HEK293 (cell line): Measurements from ENCODE around the gene ANKRD35.

ENCODE experiments used
- CTCF ChIA-PET: fragments of 350-600 bp; formaldehyde crosslinking; extraction: SDS; loops from one replicate; lab custom pipeline; 2021; ENCODE audit warnings: antibody characterized with exemption; lab: Yijun Ruan, JAX
- POLR2A ChIA-PET: fragments of 300-600 bp; formaldehyde crosslinking; extraction: SDS; loops from one replicate; lab custom pipeline; 2020; ENCODE audit warnings: antibody characterized with exemption, inconsistent platforms; lab: Yijun Ruan, JAX
- H3K27ac ChIP-seq: fragments of 200-500 bp; sonication (Bioruptor generic); 2 replicates; pipeline ENCODE4 v1.5.1; 2014; ENCODE audit warnings: low read depth, low read length, control low read depth, inconsistent platforms; ENCODE audit errors: extremely low read depth
- H3K36me3 ChIP-seq, 2 experiments: fragments of 200-500 bp in 1 of 2; sonication (Bioruptor generic) in 1 of 2; 1 replicate in 1 of 2; 2 replicates in 1 of 2; pipeline ENCODE4 v1.5.1; 2014 to 2017; ENCODE audit warnings: inconsistent platforms in 2 of 2, low read length in 2 of 2; ENCODE audit not compliant: control insufficient read depth in 2 of 2, insufficient read depth in 1 of 2
- H3K4me1 ChIP-seq: fragments of 200-500 bp; sonication (Bioruptor generic); 2 replicates; pipeline ENCODE4 v1.5.1; 2014; ENCODE audit warnings: mild to moderate bottlenecking, low read length, inconsistent platforms; ENCODE audit not compliant: control insufficient read depth, insufficient read depth
- H3K4me3 ChIP-seq: 2 replicates; pipeline ENCODE4 v1.5.1; 2011; ENCODE audit warnings: low read depth, mild to moderate bottlenecking, control low read depth, low read length, moderate library complexity
- H3K9me3 ChIP-seq: fragments of 200-500 bp; sonication (Bioruptor generic); 2 replicates; pipeline ENCODE4 v1.5.1; 2014; ENCODE audit warnings: low read depth, low read length, inconsistent platforms; ENCODE audit not compliant: control insufficient read depth, insufficient read depth
- FEZF1 ChIP-seq: fragments of 450-650 bp; formaldehyde crosslinking; IDR thresholded peaks from 2 replicates; pipeline ENCODE4 v1.5.1; 2016; ENCODE audit warnings: missing biosample characterization, missing genetic modification characterization
- GLIS2 ChIP-seq: fragments of 450-650 bp; formaldehyde crosslinking; IDR thresholded peaks from 2 replicates; pipeline ENCODE4 v1.5.1; 2016; ENCODE audit warnings: missing biosample characterization, missing genetic modification characterization
- HOXD13 ChIP-seq: sonication (generic); formaldehyde crosslinking; IDR thresholded peaks from 2 replicates; pipeline ENCODE4 v1.8.0; 2022; ENCODE audit warnings: missing genetic modification reagents, borderline replicate concordance
- MYNN ChIP-seq: fragments of 450-650 bp; formaldehyde crosslinking; IDR thresholded peaks from 2 replicates; pipeline ENCODE4 v1.5.1; 2016; ENCODE audit warnings: missing biosample characterization, missing genetic modification characterization, borderline replicate concordance
- PRDM6 ChIP-seq: fragments of 450-650 bp; formaldehyde crosslinking; IDR thresholded peaks from 2 replicates; pipeline ENCODE4 v1.5.1; 2017; ENCODE audit warnings: missing biosample characterization, missing genetic modification characterization
- SALL2 ChIP-seq: fragments of 450-650 bp; formaldehyde crosslinking; IDR thresholded peaks from 2 replicates; pipeline ENCODE4 v1.5.0; 2017; ENCODE audit warnings: missing biosample characterization, mild to moderate bottlenecking, missing genetic modification characterization, borderline replicate concordance
- TRIM28 ChIP-seq: IDR thresholded peaks from 2 replicates; pipeline ENCODE4 v1.6.1; 2011; ENCODE audit warnings: low read length, control low read depth, borderline replicate concordance
- ZBTB17 ChIP-seq: fragments of 450-650 bp; formaldehyde crosslinking; IDR thresholded peaks from 2 replicates; pipeline ENCODE4 v1.5.1; 2016; ENCODE audit warnings: missing biosample characterization, missing genetic modification characterization
- ZFP69B ChIP-seq: fragments of 450-650 bp; formaldehyde crosslinking; IDR thresholded peaks from 2 replicates; pipeline ENCODE4 v1.5.1; 2016; ENCODE audit warnings: missing biosample characterization, missing genetic modification characterization
- ZNF132 ChIP-seq: fragments of 450-650 bp; formaldehyde crosslinking; IDR thresholded peaks from 2 replicates; pipeline ENCODE4 v1.5.1; 2017; ENCODE audit warnings: missing biosample characterization, missing genetic modification characterization, borderline replicate concordance
- ZNF18 ChIP-seq: fragments of 450-650 bp; formaldehyde crosslinking; IDR thresholded peaks from 2 replicates; pipeline ENCODE4 v1.5.1; 2016; ENCODE audit warnings: missing biosample characterization, missing genetic modification characterization
- ZNF184 ChIP-seq: fragments of 450-650 bp; IDR thresholded peaks from 2 replicates; pipeline ENCODE4 v1.5.1; 2018; ENCODE audit warnings: missing biosample characterization, mild to moderate bottlenecking, missing genetic modification characterization
- ZNF335 ChIP-seq: fragments of 450-650 bp; formaldehyde crosslinking; conservative IDR thresholded peaks from 2 replicates; pipeline ENCODE4 v1.5.1; 2016; ENCODE audit warnings: missing biosample characterization, missing genetic modification characterization
- ZNF341 ChIP-seq: fragments of 450-650 bp; formaldehyde crosslinking; IDR thresholded peaks from 2 replicates; pipeline ENCODE4; 2016; ENCODE audit warnings: low read depth, missing biosample characterization, missing genetic modification characterization
- ZNF354C ChIP-seq: fragments of 450-650 bp; formaldehyde crosslinking; IDR thresholded peaks from 2 replicates; pipeline ENCODE4 v1.5.1; 2016; ENCODE audit warnings: missing biosample characterization, missing genetic modification characterization, low read depth, borderline replicate concordance
- ZNF362 ChIP-seq: fragments of 450-650 bp; formaldehyde crosslinking; IDR thresholded peaks from 2 replicates; pipeline ENCODE4 v1.5.1; 2016; ENCODE audit warnings: missing biosample characterization, missing genetic modification characterization
- ZNF394 ChIP-seq: fragments of 450-650 bp; formaldehyde crosslinking; IDR thresholded peaks from 2 replicates; pipeline ENCODE4 v1.5.1; 2016; ENCODE audit warnings: missing biosample characterization, missing genetic modification characterization, mild to moderate bottlenecking, moderate library complexity, borderline replicate concordance
- ZNF404 ChIP-seq: fragments of 450-650 bp; formaldehyde crosslinking; IDR thresholded peaks from 2 replicates; pipeline ENCODE4 v1.5.1; 2017; ENCODE audit warnings: missing biosample characterization, missing genetic modification characterization
- ZNF488 ChIP-seq: fragments of 450-650 bp; formaldehyde crosslinking; IDR thresholded peaks from 2 replicates; pipeline ENCODE4 v1.5.1; 2016; ENCODE audit warnings: missing biosample characterization, missing genetic modification characterization
- ZNF530 ChIP-seq: fragments of 450-650 bp; formaldehyde crosslinking; IDR thresholded peaks from 2 replicates; pipeline ENCODE4 v1.5.1; 2016; ENCODE audit warnings: low read depth, missing biosample characterization, missing genetic modification characterization
- ZNF561 ChIP-seq: fragments of 450-650 bp; IDR thresholded peaks from 2 replicates; pipeline ENCODE4 v1.5.1; 2018; ENCODE audit warnings: missing biosample characterization, missing genetic modification characterization, borderline replicate concordance
- ZNF670 ChIP-seq: fragments of 450-650 bp; formaldehyde crosslinking; IDR thresholded peaks from 2 replicates; pipeline ENCODE4 v1.5.1; 2016; ENCODE audit warnings: missing biosample characterization, missing genetic modification characterization, low read depth
- ZNF692 ChIP-seq: fragments of 450-650 bp; formaldehyde crosslinking; IDR thresholded peaks from 2 replicates; pipeline ENCODE4 v1.5.1; 2016; ENCODE audit warnings: missing biosample characterization, missing genetic modification characterization
- ZNF843 ChIP-seq: fragments of 450-650 bp; formaldehyde crosslinking; IDR thresholded peaks from 2 replicates; pipeline ENCODE4 v1.5.1; 2016; ENCODE audit warnings: missing biosample characterization, missing genetic modification characterization
- ZSCAN23 ChIP-seq: fragments of 450-650 bp; formaldehyde crosslinking; IDR thresholded peaks from 2 replicates; pipeline ENCODE4 v1.5.1; 2016; ENCODE audit warnings: missing biosample characterization, missing genetic modification characterization

ANKRD35 gene

GRCh38 chr1:145892486-145893087 lies 6.9 kb upstream of the ANKRD35 start:
- TF ChIP-seq ZNF335 (tag by site-specific recombination), result peak; percentile 28; the same call in 1 of the 2 replicates
- no peak for TF ChIP-seq ZNF488 (tag by site-specific recombination)
- TF ChIP-seq, all 188 proteins: peak for 1
- ChIA-PET POLR2A (interaction anchor here (0.6 to 2.7 kb wide), 11 partner anchors 9 to 146 kb away, joined by 3 to 41 read pairs (median 5); partner anchors contain the start of genes ANKRD34A, LIX1L, NUDT17 and PIAS3), CTCF (interaction anchor here (0.7 to 11.9 kb wide), 33 partner anchors 9 to 143 kb away, joined by 3 to 222 read pairs (median 5); partner anchors contain the start of genes ANKRD34A, HJV, ITGA10 and LIX1L)
- Histone ChIP-seq H3K4me3 (no peak overlapping the region), H3K36me3 (no peaks in the 10 kb centered on the region), H3K9me3 (no peaks in the 10 kb centered on the region), H3K4me1 (peaks cover 15% of the 10 kb centered on the region), H3K27ac (peak overlapping the region; percentile 60)

- Histone ChIP-seq H3K4me1 (peaks cover 15% of the 10 kb centered on the region), H3K4me3 (no peak overlapping the region), H3K27ac (peak overlapping the region; percentile 66), H3K9me3 (no peaks in the 10 kb centered on the region), H3K36me3 (no peaks in the 10 kb centered on the region)
- ChIA-PET POLR2A (interaction anchor here (0.6 to 2.7 kb wide), 14 partner anchors 10 to 146 kb away, joined by 3 to 41 read pairs (median 5); partner anchors contain the start of genes ANKRD34A, LIX1L, NUDT17 and PIAS3), CTCF (interaction anchor here (0.5 to 11.9 kb wide), 41 partner anchors 9 to 144 kb away, joined by 3 to 222 read pairs (median 5); partner anchors contain the start of genes ANKRD34A, HJV, ITGA10 and LIX1L)
- TF ChIP-seq SALL2 (tag by site-specific recombination) (no peak), ZNF354C (tag by site-specific recombination) (no peak), ZNF561 (tag by site-specific recombination) (no peak), ZNF843 (no peak), TRIM28 (peak; percentile 90), ZNF670 (no peak), ZNF18 (tag by site-specific recombination) (no peak), ZNF530 (no peak), ZNF362 (tag by site-specific recombination) (no peak; the same call in 1 of the 2 replicates), ZNF394 (tag by site-specific recombination) (peak; percentile 73; the same call in 1 of the 2 replicates), PRDM6 (tag by site-specific recombination) (no peak), ZSCAN23 (tag by site-specific recombination) (no peak), HOXD13 (CRISPR knock-in tag) (no peak), ZBTB17 (tag by site-specific recombination) (peak; percentile 96), ZNF184 (tag by site-specific recombination) (0 out of 2 replicates have a peak, but pooled peaks have one; percentile 9), ZNF132 (tag by site-specific recombination) (no peak), ZNF341 (tag by site-specific recombination) (peak; percentile 97), ZNF404 (tag by site-specific recombination) (no peak), GLIS2 (tag by site-specific recombination) (peak; percentile 42; the same call in 1 of the 2 replicates), ZFP69B (tag by site-specific recombination) (0 out of 2 replicates have a peak, but pooled peaks have one; percentile 51), MYNN (tag by site-specific recombination) (no peak), ZNF692 (tag by site-specific recombination) (peak; percentile 71), FEZF1 (tag by site-specific recombination) (peak; percentile 44; the same call in 1 of the 2 replicates)
Measured at GRCh38 chr1:145891587-145892485, 6.2 kb upstream of the ANKRD35 start.
